Measurements from ENCODE around the gene PCDHB11. TPM values are rescaled to one million over a fixed set of nuclear protein-coding genes. Genes with fewer than 3 reads are reported as not detected.
"Not testable (repeated sequence)": the region's sequence is repeated elsewhere in the genome, so short reads cannot be mapped to it uniquely, and the experiment has no call there.

Gene PCDHB11
- total and polyA plus RNA-seq, 7 donors, result 0.08 to 1.8 (median 0.86) TPM

DNA sequence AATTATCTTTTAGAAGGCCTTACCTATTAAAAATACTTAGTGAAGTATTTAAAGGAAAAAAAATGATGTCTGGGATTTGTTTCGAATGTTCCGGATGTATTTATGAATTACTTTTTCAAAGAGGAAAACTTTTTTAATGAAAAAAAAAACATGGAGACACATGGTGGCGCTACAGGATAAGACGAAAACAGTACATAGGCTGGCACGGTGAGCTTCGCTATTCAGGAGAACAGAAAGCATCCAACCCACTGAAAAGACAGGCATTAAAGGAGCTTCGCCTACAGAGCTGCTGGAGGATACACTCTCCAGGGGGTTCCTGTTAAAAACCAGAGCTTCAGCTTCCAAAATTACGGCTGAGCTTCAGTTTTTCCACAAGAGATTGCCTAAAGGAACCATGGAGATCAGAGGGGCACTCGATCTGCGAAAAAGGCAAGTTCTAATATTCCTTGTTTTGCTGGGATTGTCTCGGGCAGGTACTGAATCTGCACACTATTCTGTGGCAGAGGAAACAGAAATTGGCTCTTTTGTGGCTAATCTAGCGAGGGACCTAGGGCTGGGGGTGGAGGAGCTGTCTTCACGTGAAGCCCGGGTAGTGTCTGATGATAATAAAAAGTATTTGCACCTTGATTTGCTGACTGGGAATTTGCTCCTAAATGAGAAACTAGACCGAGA is 23.8 kb downstream of the PCDHB11 start, which contains the start of gene PCDHB14:
Gene PCDHB14, plus strand, starts transcription at position 232 of the 672 bp plus-strand sequence. Its CDS starts 163 bp downstream, at position 395.
- H3K27me3 ChIP-seq (ENCODE audit: insufficient read depth in 3 of 3, low read length in 2 of 3), result peaks cover 0 to 24% (median 4%) of the 10 kb centered on the region in 3 donors
- 20 to 30% (median 20%) methylated on average over 15 of the region's 15 CpGs for WGBS, 3 donors
- TF ChIP-seq, protein P1, sequence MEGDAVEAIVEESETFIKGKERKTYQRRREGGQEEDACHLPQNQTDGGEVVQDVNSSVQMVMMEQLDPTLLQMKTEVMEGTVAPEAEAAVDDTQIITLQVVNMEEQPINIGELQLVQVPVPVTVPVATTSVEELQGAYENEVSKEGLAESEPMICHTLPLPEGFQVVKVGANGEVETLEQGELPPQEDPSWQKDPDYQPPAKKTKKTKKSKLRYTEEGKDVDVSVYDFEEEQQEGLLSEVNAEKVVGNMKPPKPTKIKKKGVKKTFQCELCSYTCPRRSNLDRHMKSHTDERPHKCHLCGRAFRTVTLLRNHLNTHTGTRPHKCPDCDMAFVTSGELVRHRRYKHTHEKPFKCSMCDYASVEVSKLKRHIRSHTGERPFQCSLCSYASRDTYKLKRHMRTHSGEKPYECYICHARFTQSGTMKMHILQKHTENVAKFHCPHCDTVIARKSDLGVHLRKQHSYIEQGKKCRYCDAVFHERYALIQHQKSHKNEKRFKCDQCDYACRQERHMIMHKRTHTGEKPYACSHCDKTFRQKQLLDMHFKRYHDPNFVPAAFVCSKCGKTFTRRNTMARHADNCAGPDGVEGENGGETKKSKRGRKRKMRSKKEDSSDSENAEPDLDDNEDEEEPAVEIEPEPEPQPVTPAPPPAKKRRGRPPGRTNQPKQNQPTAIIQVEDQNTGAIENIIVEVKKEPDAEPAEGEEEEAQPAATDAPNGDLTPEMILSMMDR (IDR thresholded peaks at IDR 0.05), result peak; percentile 22
- DNase-seq, result no peak
- H3K9me3 ChIP-seq, result peaks cover 32% of the 10 kb centered on the region
- ATAC-seq, result no peak
- H3K36me3 ChIP-seq (ENCODE audit: insufficient read depth in 1 of 2, low read depth in 1 of 2), result no peaks in the 10 kb centered on the region
- intact Hi-C loops (cut with DNase I), result no loop called here
- H3K4me3 ChIP-seq, result peak within 1 kb of the TSS; percentile 37
- H3K27ac ChIP-seq, result no peak within 1 kb of the TSS
- H3K4me1 ChIP-seq, result no peaks in the 10 kb centered on the region

DNA sequence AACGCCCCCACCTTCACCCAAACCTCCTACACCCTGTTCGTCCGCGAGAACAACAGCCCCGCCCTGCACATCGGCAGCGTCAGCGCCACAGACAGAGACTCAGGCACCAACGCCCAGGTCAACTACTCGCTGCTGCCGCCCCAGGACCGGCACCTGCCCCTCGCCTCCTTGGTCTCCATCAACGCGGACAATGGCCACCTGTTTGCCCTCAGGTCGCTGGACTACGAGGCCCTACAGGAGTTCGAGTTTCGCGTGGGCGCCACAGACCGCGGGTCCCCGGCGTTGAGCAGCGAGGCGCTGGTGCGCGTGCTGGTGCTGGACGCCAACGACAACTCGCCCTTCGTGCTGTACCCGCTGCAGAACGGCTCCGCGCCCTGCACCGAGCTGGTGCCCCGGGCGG is 25.4 kb downstream of the PCDHB11 start:
- 21 to 23% (median 22%) methylated on average over 23 to 34 of the region's 40 CpGs for WGBS, 3 donors
- intact Hi-C loops (cut with DNase I); H3K4me1 ChIP-seq; DNase-seq; H3K4me3 ChIP-seq; H3K27ac ChIP-seq; H3K36me3 ChIP-seq (ENCODE audit: insufficient read depth in 1 of 2, low read depth in 1 of 2); ATAC-seq: not testable (repeated sequence)
- H3K9me3 ChIP-seq, result peaks cover 41% of the 10 kb centered on the region
- H3K27me3 ChIP-seq (ENCODE audit: insufficient read depth in 3 of 3, low read length in 2 of 3), result peaks cover 0 to 24% (median 4%) of the 10 kb centered on the region in 3 donors

DNA sequence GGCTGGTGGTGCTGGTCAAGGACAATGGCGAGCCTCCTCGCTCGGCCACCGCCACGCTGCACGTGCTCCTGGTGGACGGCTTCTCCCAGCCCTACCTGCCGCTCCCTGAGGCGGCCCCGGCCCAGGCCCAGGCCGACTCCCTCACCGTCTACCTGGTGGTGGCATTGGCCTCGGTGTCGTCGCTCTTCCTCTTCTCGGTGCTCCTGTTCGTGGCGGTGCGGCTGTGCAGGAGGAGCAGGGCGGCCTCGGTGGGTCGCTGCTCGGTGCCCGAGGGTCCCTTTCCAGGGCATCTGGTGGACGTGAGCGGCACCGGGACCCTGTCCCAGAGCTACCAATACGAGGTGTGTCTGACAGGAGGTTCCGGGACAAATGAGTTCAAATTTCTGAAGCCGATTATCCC is 26.0 kb downstream of the PCDHB11 start:
- not testable (repeated sequence) for ATAC-seq

DNA sequence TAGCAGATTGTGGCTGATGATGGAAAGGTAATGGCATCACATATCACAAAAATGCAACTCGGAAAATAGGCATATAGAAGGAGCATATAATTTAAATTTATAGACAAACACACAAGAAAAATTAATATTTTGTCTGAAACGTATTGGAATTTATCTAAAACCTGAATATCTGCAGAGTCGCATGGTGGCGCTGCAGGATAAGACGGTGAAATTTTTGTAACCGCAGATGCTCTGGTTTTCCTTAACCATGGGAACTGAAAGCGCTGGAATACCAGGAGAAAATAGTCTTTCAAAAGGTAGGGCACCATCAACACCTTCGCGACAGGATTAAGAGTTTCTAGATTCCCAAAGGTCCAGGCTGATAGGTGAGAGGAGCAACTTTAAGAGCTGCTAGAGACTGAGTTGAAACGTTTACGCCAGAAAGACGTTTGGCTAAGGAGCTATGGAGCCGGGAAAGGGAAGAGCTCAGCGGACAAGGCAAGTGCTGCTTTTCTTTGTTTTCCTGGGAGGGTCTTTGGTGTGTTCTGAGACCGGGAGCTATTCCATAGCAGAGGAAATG is 34.8 kb downstream of the PCDHB11 start:
- intact Hi-C loops (cut with DNase I), result no loop called here
- Histone ChIP-seq H3K4me1 (no peaks in the 10 kb centered on the region), H3K4me3 (no peak overlapping the region), H3K36me3 (ENCODE audit: insufficient read depth in 1 of 2, low read depth in 1 of 2) (no peaks in the 10 kb centered on the region), H3K9me3 (peaks cover 29% of the 10 kb centered on the region), H3K27me3 (ENCODE audit: insufficient read depth in 3 of 3, low read length in 2 of 3) (peaks cover 0 to 25% (median 6%) of the 10 kb centered on the region in 3 donors), H3K27ac (no peak overlapping the region)
- WGBS, 3 donors, result 6 to 7% (median 6%) methylated on average over 15 of the region's 15 CpGs
- no peak for ATAC-seq
- TF ChIP-seq, protein P1 (IDR thresholded peaks at IDR 0.05), result no peak
- no peak for DNase-seq

More for the DNA sequence above, 26.0 kb downstream of the PCDHB11 start:
- Histone ChIP-seq H3K9me3 (peaks cover 41% of the 10 kb centered on the region), H3K27me3 (ENCODE audit: insufficient read depth in 3 of 3, low read length in 2 of 3) (peaks cover 0 to 21% (median 4%) of the 10 kb centered on the region in 3 donors)
- H3K27ac ChIP-seq; H3K36me3 ChIP-seq (ENCODE audit: insufficient read depth in 1 of 2, low read depth in 1 of 2); intact Hi-C loops (cut with DNase I); H3K4me1 ChIP-seq; DNase-seq; H3K4me3 ChIP-seq: not testable (repeated sequence)
- 23 to 41% (median 30%) methylated on average over 16 to 30 of the region's 30 CpGs for WGBS, 3 donors

DNA sequence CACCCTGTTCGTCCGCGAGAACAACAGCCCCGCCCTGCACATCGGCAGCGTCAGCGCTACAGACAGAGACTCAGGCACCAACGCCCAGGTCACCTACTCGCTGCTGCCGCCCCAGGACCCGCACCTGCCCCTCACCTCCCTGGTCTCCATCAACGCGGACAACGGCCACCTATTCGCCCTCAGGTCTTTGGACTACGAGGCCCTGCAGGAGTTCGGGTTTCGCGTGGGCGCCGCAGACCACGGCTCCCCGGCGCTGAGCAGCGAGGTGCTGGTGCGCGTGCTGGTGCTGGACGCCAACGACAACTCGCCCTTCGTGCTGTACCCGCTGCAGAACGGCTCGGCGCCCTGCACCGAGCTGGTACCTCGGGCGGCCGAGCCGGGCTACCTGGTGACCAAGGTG is 36.5 kb downstream of the PCDHB11 start:
- H3K36me3 ChIP-seq (ENCODE audit: insufficient read depth in 1 of 2, low read depth in 1 of 2); H3K4me1 ChIP-seq; H3K27ac ChIP-seq; intact Hi-C loops (cut with DNase I); ATAC-seq; DNase-seq; H3K4me3 ChIP-seq: not testable (repeated sequence)
- Histone ChIP-seq H3K27me3 (ENCODE audit: insufficient read depth in 3 of 3, low read length in 2 of 3) (peaks cover 0 to 43% (median 6%) of the 10 kb centered on the region in 3 donors), H3K9me3 (peaks cover 41% of the 10 kb centered on the region)
- 24 to 31% (median 28%) methylated on average over 40 of the region's 40 CpGs for WGBS, 3 donors
